Liver (tissue), 9 donors: Measurements from ENCODE around the gene ZNF716. TPM values are rescaled to one million over a fixed set of nuclear protein-coding genes. Genes with fewer than 3 reads are reported as not detected.

Source experiments
- DNase-seq: peaks from one replicate; pipeline ENCODE4 v3.0.0-alpha.2; 2017; ENCODE audit warnings: low spot score
- H3K27ac ChIP-seq, 2 donors: one replicate each; pipeline ENCODE4 v1.7.0; 2013; ENCODE audit warnings: inconsistent platforms in 2 of 2, low read length in 2 of 2, control low read depth in 1 of 2, low read depth in 1 of 2, mild to moderate bottlenecking in 1 of 2
- H3K27me3 ChIP-seq, 4 donors: one replicate each; pipeline versions ENCODE4 v1.6.1 to v1.7.0; 2013; ENCODE audit warnings: low read length in 3 of 4, inconsistent platforms in 1 of 4, mild to moderate bottlenecking in 1 of 4, moderate library complexity in 1 of 4; ENCODE audit not compliant: control insufficient read depth in 4 of 4, insufficient read depth in 4 of 4
- H3K36me3 ChIP-seq, 4 donors: one replicate each; pipeline versions ENCODE4 v1.6.1 to v1.7.0; 2013; ENCODE audit warnings: low read length in 3 of 4, mild to moderate bottlenecking in 3 of 4, low read depth in 1 of 4, moderate library complexity in 1 of 4; ENCODE audit not compliant: control insufficient read depth in 4 of 4, insufficient read depth in 3 of 4
- H3K4me1 ChIP-seq, 4 donors: one replicate each; pipeline versions ENCODE4 v1.6.1 to v1.7.0; 2013; ENCODE audit warnings: low read length in 3 of 4, mild to moderate bottlenecking in 3 of 4, moderate library complexity in 1 of 4; ENCODE audit not compliant: control insufficient read depth in 4 of 4, insufficient read depth in 4 of 4
- H3K4me3 ChIP-seq, 3 donors: one replicate each; pipeline versions ENCODE4 v1.6.1 to v1.7.0; 2013; ENCODE audit warnings: low read length in 3 of 3, control low read depth in 1 of 3, low read depth in 1 of 3, mild to moderate bottlenecking in 1 of 3
- H3K9ac ChIP-seq, 2 donors: one replicate each; pipeline ENCODE4 v1.7.0; 2013; ENCODE audit warnings: low read length in 2 of 2, mild to moderate bottlenecking in 2 of 2, moderate library complexity in 2 of 2, control low read depth in 1 of 2, low read depth in 1 of 2
- H3K9me3 ChIP-seq, 4 donors: one replicate each; pipeline versions ENCODE4 v1.6.1 to v1.7.0; 2013; ENCODE audit warnings: low read length in 3 of 4; ENCODE audit not compliant: control insufficient read depth in 4 of 4
- ATF3 ChIP-seq: IDR thresholded peaks from 2 replicates; pipeline ENCODE4 v1.6.1; 2016; ENCODE audit warnings: antibody characterized with exemption
- EGR1 ChIP-seq, 2 donors: IDR thresholded peaks; 2 replicates each; pipeline ENCODE4 v1.6.1; 2016 to 2018; ENCODE audit warnings: antibody characterized with exemption in 2 of 2, low read depth in 2 of 2
- FOXA1 ChIP-seq: IDR thresholded peaks from 2 replicates; pipeline ENCODE4 v1.6.1; 2016; ENCODE audit warnings: antibody characterized with exemption
- FOXA2 ChIP-seq: IDR thresholded peaks from 2 replicates; pipeline ENCODE4 v1.6.1; 2016; ENCODE audit warnings: antibody characterized with exemption
- GABPA ChIP-seq, 2 donors: IDR thresholded peaks in 1 of 2; conservative IDR thresholded peaks in 1 of 2; 2 replicates each; pipeline ENCODE4 v1.6.1; 2016; ENCODE audit warnings: antibody characterized with exemption in 2 of 2, mild to moderate bottlenecking in 1 of 2, moderate library complexity in 1 of 2
- HNF4A ChIP-seq, 2 donors: conservative IDR thresholded peaks; 2 replicates each; pipeline ENCODE4 v1.6.1; 2016; ENCODE audit warnings: antibody characterized with exemption in 2 of 2, mild to moderate bottlenecking in 2 of 2
- JUND ChIP-seq, 2 donors: IDR thresholded peaks; 2 replicates each; pipeline ENCODE4 v1.6.1; 2016; ENCODE audit warnings: antibody characterized with exemption in 2 of 2
- MAX ChIP-seq: IDR thresholded peaks from 2 replicates; pipeline ENCODE4 v1.6.1; 2016; ENCODE audit warnings: antibody characterized with exemption
- NR2F2 ChIP-seq: IDR thresholded peaks from 2 replicates; pipeline ENCODE4 v1.6.1; 2016; ENCODE audit warnings: antibody characterized with exemption
- RAD21 ChIP-seq, 2 donors: IDR thresholded peaks; 2 replicates each; pipeline ENCODE4 v1.6.1; 2016; ENCODE audit warnings: antibody characterized with exemption in 2 of 2, mild to moderate bottlenecking in 2 of 2
- RXRA ChIP-seq, 2 donors: IDR thresholded peaks; 2 replicates each; pipeline ENCODE4 v1.6.1; 2017 to 2018; ENCODE audit warnings: antibody characterized with exemption in 2 of 2, mild to moderate bottlenecking in 1 of 2
- SP1 ChIP-seq: IDR thresholded peaks from 2 replicates; pipeline ENCODE4 v1.6.1; 2018; ENCODE audit warnings: antibody characterized with exemption, mild to moderate bottlenecking
- TAF1 ChIP-seq: conservative IDR thresholded peaks from 2 replicates; pipeline ENCODE4 v1.6.1; 2016; ENCODE audit warnings: antibody characterized with exemption, mild to moderate bottlenecking
- YY1 ChIP-seq: IDR thresholded peaks from 2 replicates; pipeline ENCODE4 v1.6.1; 2016; ENCODE audit warnings: antibody characterized with exemption, mild to moderate bottlenecking
- ZBTB33 ChIP-seq: IDR thresholded peaks from 2 replicates; pipeline ENCODE4 v1.6.1; 2016; ENCODE audit warnings: antibody characterized with exemption
- WGBS: extraction: QIAGEN DNeasy Blood & Tissue Kit; methylation state at CpG from one replicate; pipeline ENCODE4 v1.1.7; 2013; 5-methylcytosine and 5-hydroxymethylcytosine counted together
- polyA plus RNA-seq, 2 donors: library from polyadenylated mRNA; stranded (reverse) in 1 of 2; unstranded in 1 of 2; fragments of 200-250 nt in 1 of 2; fragments of >200 nt in 1 of 2; fragmentation: Nextera tagmentation in 1 of 2; extraction: Ambion mirVana in 1 of 2; gene quantifications; one replicate each; pipeline versions ENCODE4 v1.2.1 to v1.2.3, GENCODE V29; 2013 to 2015
- total RNA-seq, 2 donors: library from RNA; depleted of rRNA; stranded (reverse); fragments of >200 nt; gene quantifications; one replicate each; pipeline ENCODE4 v1.2.3, GENCODE V29; 2014
- TF ChIP-seq, protein P1 (sequence below): fragments of 150-350 bp; IDR thresholded peaks from 2 replicates; pipeline ENCODE4 v1.5.1; 2017; ENCODE audit warnings: improper control_type of control experiment, low read depth, low read length; ENCODE audit not compliant: missing input control
- TF ChIP-seq, protein P2 (sequence below): IDR thresholded peaks from 2 replicates; pipeline ENCODE4 v1.6.1; 2016; ENCODE audit warnings: antibody characterized with exemption, mild to moderate bottlenecking
- donor health status: healthy.
- donor health status: healthy.
- donor health status: healthy.
- donor health status: healthy.
- donor health status: healthy.

Gene ZNF716
- total and polyA plus RNA-seq, 4 donors: not detected

DNA sequence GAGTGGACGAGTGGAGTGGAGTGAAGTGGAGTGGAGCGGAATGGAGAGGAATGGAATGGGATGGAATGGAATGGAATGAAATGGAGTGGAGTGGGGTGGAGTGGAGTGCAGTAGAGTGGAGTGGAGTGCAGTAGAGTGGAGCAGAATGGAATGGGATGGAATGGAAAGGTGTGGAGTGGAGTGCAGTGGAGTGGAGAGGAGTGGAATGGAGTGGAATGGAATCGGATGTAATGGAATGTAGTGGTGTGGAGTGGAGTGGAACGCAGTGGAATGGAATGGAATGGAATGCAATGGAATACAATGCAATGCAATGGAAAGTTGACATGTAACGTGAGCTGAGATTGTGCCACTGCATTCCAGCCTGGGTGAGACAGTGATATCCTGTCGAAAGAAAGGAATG, 46.4 kb downstream of the ZNF716 start:
- Histone ChIP-seq H3K4me3 (peak overlapping the region in 1 of 3 donors; percentile 20), H3K9me3 (peaks cover 14 to 38% (median 34%) of the 10 kb centered on the region in 4 donors), H3K4me1 (no peaks in the 10 kb centered on the region), H3K27ac (no peak overlapping the region), H3K27me3 (no peaks in the 10 kb centered on the region), H3K9ac (no peak overlapping the region), H3K36me3 (no peaks in the 10 kb centered on the region)
- WGBS: 53% methylated on average over 6 of the region's 6 CpGs
- TF ChIP-seq YY1: no peak
- TF ChIP-seq EGR1 (IDR thresholded peaks at IDR 0.05; ENCODE audit: low read depth in 2 of 2): no peak
- no peak for TF ChIP-seq RAD21 (IDR thresholded peaks at IDR 0.05)
- TF ChIP-seq, protein P1, sequence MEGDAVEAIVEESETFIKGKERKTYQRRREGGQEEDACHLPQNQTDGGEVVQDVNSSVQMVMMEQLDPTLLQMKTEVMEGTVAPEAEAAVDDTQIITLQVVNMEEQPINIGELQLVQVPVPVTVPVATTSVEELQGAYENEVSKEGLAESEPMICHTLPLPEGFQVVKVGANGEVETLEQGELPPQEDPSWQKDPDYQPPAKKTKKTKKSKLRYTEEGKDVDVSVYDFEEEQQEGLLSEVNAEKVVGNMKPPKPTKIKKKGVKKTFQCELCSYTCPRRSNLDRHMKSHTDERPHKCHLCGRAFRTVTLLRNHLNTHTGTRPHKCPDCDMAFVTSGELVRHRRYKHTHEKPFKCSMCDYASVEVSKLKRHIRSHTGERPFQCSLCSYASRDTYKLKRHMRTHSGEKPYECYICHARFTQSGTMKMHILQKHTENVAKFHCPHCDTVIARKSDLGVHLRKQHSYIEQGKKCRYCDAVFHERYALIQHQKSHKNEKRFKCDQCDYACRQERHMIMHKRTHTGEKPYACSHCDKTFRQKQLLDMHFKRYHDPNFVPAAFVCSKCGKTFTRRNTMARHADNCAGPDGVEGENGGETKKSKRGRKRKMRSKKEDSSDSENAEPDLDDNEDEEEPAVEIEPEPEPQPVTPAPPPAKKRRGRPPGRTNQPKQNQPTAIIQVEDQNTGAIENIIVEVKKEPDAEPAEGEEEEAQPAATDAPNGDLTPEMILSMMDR: no peak
- no peak for TF ChIP-seq RXRA (IDR thresholded peaks at IDR 0.05)
- no peak for TF ChIP-seq FOXA2
- TF ChIP-seq MAX: no peak
- no peak for TF ChIP-seq FOXA1
- TF ChIP-seq JUND (IDR thresholded peaks at IDR 0.05): no peak
- no peak for DNase-seq

DNA sequence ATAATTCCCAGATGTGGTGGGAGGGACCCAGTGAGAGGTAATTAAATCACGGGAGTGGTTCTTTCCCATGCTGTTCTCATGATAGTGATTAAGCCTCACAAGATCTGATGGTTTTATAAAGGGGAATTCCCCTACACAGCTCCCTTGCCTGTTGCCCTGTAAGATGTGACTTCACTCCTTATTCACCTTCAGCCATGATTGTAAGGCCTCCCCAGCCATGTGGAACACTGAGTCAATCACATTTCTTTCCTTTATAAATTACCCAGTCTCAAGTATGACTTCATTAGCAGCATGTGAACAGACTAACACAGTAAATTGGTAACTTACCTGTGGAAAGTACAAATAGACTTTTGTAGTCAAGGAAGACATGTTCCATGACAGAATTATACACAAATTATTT, 55.2 kb downstream of the ZNF716 start:
- H3K9me3 ChIP-seq: peaks cover 0 to 12% (median 0%) of the 10 kb centered on the region in 4 donors
- 31% methylated on average over 1 of the region's 1 CpG for WGBS
- H3K9ac ChIP-seq: no peak overlapping the region
- H3K4me3 ChIP-seq: no peak overlapping the region
- H3K4me1 ChIP-seq: no peaks in the 10 kb centered on the region
- TF ChIP-seq FOXA2: no peak
- no peak for TF ChIP-seq JUND (IDR thresholded peaks at IDR 0.05)
- no peak for TF ChIP-seq FOXA1
- TF ChIP-seq ZBTB33: no peak
- TF ChIP-seq GABPA (IDR thresholded peaks at IDR 0.05 in 1 of 2, conservative IDR thresholded peaks at IDR 0.05 in 1 of 2): no peak
- no peak for TF ChIP-seq HNF4A (conservative IDR thresholded peaks at IDR 0.05)
- TF ChIP-seq EGR1 (IDR thresholded peaks at IDR 0.05; ENCODE audit: low read depth in 2 of 2): no peak
- TF ChIP-seq YY1: no peak
- TF ChIP-seq RAD21 (IDR thresholded peaks at IDR 0.05): no peak
- TF ChIP-seq, protein P2, sequence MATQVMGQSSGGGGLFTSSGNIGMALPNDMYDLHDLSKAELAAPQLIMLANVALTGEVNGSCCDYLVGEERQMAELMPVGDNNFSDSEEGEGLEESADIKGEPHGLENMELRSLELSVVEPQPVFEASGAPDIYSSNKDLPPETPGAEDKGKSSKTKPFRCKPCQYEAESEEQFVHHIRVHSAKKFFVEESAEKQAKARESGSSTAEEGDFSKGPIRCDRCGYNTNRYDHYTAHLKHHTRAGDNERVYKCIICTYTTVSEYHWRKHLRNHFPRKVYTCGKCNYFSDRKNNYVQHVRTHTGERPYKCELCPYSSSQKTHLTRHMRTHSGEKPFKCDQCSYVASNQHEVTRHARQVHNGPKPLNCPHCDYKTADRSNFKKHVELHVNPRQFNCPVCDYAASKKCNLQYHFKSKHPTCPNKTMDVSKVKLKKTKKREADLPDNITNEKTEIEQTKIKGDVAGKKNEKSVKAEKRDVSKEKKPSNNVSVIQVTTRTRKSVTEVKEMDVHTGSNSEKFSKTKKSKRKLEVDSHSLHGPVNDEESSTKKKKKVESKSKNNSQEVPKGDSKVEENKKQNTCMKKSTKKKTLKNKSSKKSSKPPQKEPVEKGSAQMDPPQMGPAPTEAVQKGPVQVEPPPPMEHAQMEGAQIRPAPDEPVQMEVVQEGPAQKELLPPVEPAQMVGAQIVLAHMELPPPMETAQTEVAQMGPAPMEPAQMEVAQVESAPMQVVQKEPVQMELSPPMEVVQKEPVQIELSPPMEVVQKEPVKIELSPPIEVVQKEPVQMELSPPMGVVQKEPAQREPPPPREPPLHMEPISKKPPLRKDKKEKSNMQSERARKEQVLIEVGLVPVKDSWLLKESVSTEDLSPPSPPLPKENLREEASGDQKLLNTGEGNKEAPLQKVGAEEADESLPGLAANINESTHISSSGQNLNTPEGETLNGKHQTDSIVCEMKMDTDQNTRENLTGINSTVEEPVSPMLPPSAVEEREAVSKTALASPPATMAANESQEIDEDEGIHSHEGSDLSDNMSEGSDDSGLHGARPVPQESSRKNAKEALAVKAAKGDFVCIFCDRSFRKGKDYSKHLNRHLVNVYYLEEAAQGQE: no peak
- TF ChIP-seq ATF3: no peak
- no peak for TF ChIP-seq SP1
- no peak for TF ChIP-seq NR2F2
- TF ChIP-seq MAX: no peak
- TF ChIP-seq TAF1: no peak
- no peak for DNase-seq
- H3K27me3 ChIP-seq: no peaks in the 10 kb centered on the region
- no peak overlapping the region for H3K27ac ChIP-seq
- no peaks in the 10 kb centered on the region for H3K36me3 ChIP-seq
